ENCODE results near the gene GPC6. TPM values are rescaled to one million over a fixed set of nuclear protein-coding genes. Genes with fewer than 3 reads are reported as not detected.

The GPC6 gene
- total and polyA plus RNA-seq, 2 experiments from 2014 or later, result 14.4 to 20.8 TPM

GRCh38 chr13:94248454-94249228, 1022.0 kb downstream of the GPC6 start:
- Histone ChIP-seq H3K9ac (no peak overlapping the region), H3K27me3 (replicated peaks; ENCODE audit: insufficient read depth) (no peaks in the 10 kb centered on the region; the same call in 1 of the 2 replicates), H3K4me1 (ENCODE audit: insufficient read depth) (peaks cover 19% of the 10 kb centered on the region), H3K79me2 (ENCODE audit: insufficient read depth) (no peaks in the 10 kb centered on the region), H3K9me2 (ENCODE audit: insufficient read depth) (no peaks in the 10 kb centered on the region), H3K27ac (no peak overlapping the region), H3K9me3 (ENCODE audit: low read depth) (peaks cover 8% of the 10 kb centered on the region), H3K36me3 (ENCODE audit: low read depth) (no peaks in the 10 kb centered on the region), H4K20me1 (ENCODE audit: insufficient read depth) (no peaks in the 10 kb centered on the region), H2AFZ (no peak overlapping the region), H3K4me2 (ENCODE audit: unreplicated experiment) (peak overlapping the region; percentile 24), H3F3A (ENCODE audit: insufficient read depth) (peaks cover 8% of the 10 kb centered on the region), H3K4me3 (no peak overlapping the region)
- WGBS, 2 experiments (ENCODE audit: low coverage in 1 of 2, low lambda C conversion rate in 2 of 2, missing lambda C conversion rate in 2 of 2), result 70 to 71% methylated on average over 2 of the region's 2 CpGs
- TF ChIP-seq EZH2phosphoT487 (IDR thresholded peaks at IDR 0.05; ENCODE audit: insufficient read depth, low read depth) (no peak), EZH2 (IDR thresholded peaks at IDR 0.05; ENCODE audit: insufficient read depth, poor library complexity, severe bottlenecking) (no peak)
- DNase-seq, result peak; percentile 47
- in situ Hi-C loops (cut with MboI), result no loop called here

GRCh38 chr13:94249512-94249911, 1022.9 kb downstream of the GPC6 start:
- no peaks in the 10 kb centered on the region; the same call in 1 of the 2 replicates for H3K27me3 ChIP-seq (replicated peaks; ENCODE audit: insufficient read depth)
- no peaks in the 10 kb centered on the region for H3K9me2 ChIP-seq (ENCODE audit: insufficient read depth)
- H3K4me1 ChIP-seq (ENCODE audit: insufficient read depth), result peaks cover 19% of the 10 kb centered on the region
- DNase-seq, result peak; percentile 78
- no peak overlapping the region for H3K27ac ChIP-seq
- no peaks in the 10 kb centered on the region for H3K36me3 ChIP-seq (ENCODE audit: low read depth)
- TF ChIP-seq EZH2 (IDR thresholded peaks at IDR 0.05; ENCODE audit: insufficient read depth, poor library complexity, severe bottlenecking), result no peak
- TF ChIP-seq EZH2phosphoT487 (IDR thresholded peaks at IDR 0.05; ENCODE audit: insufficient read depth, low read depth), result peak; percentile 82; the same call in 1 of the 2 replicates
- no peaks in the 10 kb centered on the region for H3K79me2 ChIP-seq (ENCODE audit: insufficient read depth)
- H3K9me3 ChIP-seq (ENCODE audit: low read depth), result peaks cover 8% of the 10 kb centered on the region
- no peak overlapping the region for H2AFZ ChIP-seq
- H3K4me2 ChIP-seq (ENCODE audit: unreplicated experiment), result peak overlapping the region; percentile 24
- H3K9ac ChIP-seq, result no peak overlapping the region
- peaks cover 8% of the 10 kb centered on the region for H3F3A ChIP-seq (ENCODE audit: insufficient read depth)
- H3K4me3 ChIP-seq, result no peak overlapping the region
- in situ Hi-C loops (cut with MboI), result no loop called here
- no peaks in the 10 kb centered on the region for H4K20me1 ChIP-seq (ENCODE audit: insufficient read depth)
- 12 to 28% methylated on average over 1 of the region's 1 CpG for whole genome bisulfite sequencing, 2 experiments (ENCODE audit: low coverage in 1 of 2, low lambda C conversion rate in 2 of 2, missing lambda C conversion rate in 2 of 2)

GRCh38 chr13:94251831-94252608, 1025.4 kb downstream of the GPC6 start:
- 52 to 58% methylated on average over 9 of the region's 9 CpGs for WGBS, 2 experiments (ENCODE audit: low coverage in 1 of 2, low lambda C conversion rate in 2 of 2, missing lambda C conversion rate in 2 of 2)
- no peaks in the 10 kb centered on the region for H3K36me3 ChIP-seq (ENCODE audit: low read depth)
- H3K4me3 ChIP-seq, result no peak overlapping the region
- H3K27me3 ChIP-seq (replicated peaks; ENCODE audit: insufficient read depth), result no peaks in the 10 kb centered on the region; the same call in 1 of the 2 replicates
- no peak for DNase-seq
- H4K20me1 ChIP-seq (ENCODE audit: insufficient read depth), result no peaks in the 10 kb centered on the region
- no peaks in the 10 kb centered on the region for H3K9me2 ChIP-seq (ENCODE audit: insufficient read depth)
- peaks cover 8% of the 10 kb centered on the region for H3F3A ChIP-seq (ENCODE audit: insufficient read depth)
- no peak overlapping the region for H3K4me2 ChIP-seq (ENCODE audit: unreplicated experiment)
- no peak overlapping the region for H2AFZ ChIP-seq
- no peak overlapping the region for H3K9ac ChIP-seq
- no peaks in the 10 kb centered on the region for H3K79me2 ChIP-seq (ENCODE audit: insufficient read depth)
- in situ Hi-C loops (cut with MboI), result no loop called here
- no peak for TF ChIP-seq EZH2phosphoT487 (IDR thresholded peaks at IDR 0.05; ENCODE audit: insufficient read depth, low read depth)
- no peak for TF ChIP-seq EZH2 (IDR thresholded peaks at IDR 0.05; ENCODE audit: insufficient read depth, poor library complexity, severe bottlenecking)
- H3K27ac ChIP-seq, result no peak overlapping the region
- peaks cover 19% of the 10 kb centered on the region for H3K4me1 ChIP-seq (ENCODE audit: insufficient read depth)
- H3K9me3 ChIP-seq (ENCODE audit: low read depth), result no peaks in the 10 kb centered on the region

GRCh38 chr13:94254737-94255136, 1028.1 kb downstream of the GPC6 start:
- TF ChIP-seq EZH2phosphoT487 (IDR thresholded peaks at IDR 0.05; ENCODE audit: insufficient read depth, low read depth) (no peak), EZH2 (IDR thresholded peaks at IDR 0.05; ENCODE audit: insufficient read depth, poor library complexity, severe bottlenecking) (no peak)
- Histone ChIP-seq H3K9me2 (ENCODE audit: insufficient read depth) (0 out of 2 replicates have a peak, but pooled peaks cover 4% of the 10 kb centered on the region), H3F3A (ENCODE audit: insufficient read depth) (no peaks in the 10 kb centered on the region), H3K4me1 (ENCODE audit: insufficient read depth) (peaks cover 6% of the 10 kb centered on the region), H3K4me3 (no peak overlapping the region), H3K4me2 (ENCODE audit: unreplicated experiment) (no peak overlapping the region), H2AFZ (no peak overlapping the region), H3K27ac (no peak overlapping the region), H4K20me1 (ENCODE audit: insufficient read depth) (no peaks in the 10 kb centered on the region), H3K79me2 (ENCODE audit: insufficient read depth) (no peaks in the 10 kb centered on the region), H3K9me3 (ENCODE audit: low read depth) (no peaks in the 10 kb centered on the region), H3K27me3 (replicated peaks; ENCODE audit: insufficient read depth) (no peaks in the 10 kb centered on the region; the same call in 1 of the 2 replicates), H3K9ac (no peak overlapping the region), H3K36me3 (ENCODE audit: low read depth) (no peaks in the 10 kb centered on the region)
- in situ Hi-C loops (cut with MboI), result no loop called here
- peak; percentile 30 for DNase-seq

Measured in GM23248 (cell line).